Measurements from ENCODE around the gene FBLN2. TPM values are rescaled to one million over a fixed set of nuclear protein-coding genes. Genes with fewer than 3 reads are reported as not detected.

The FBLN2 gene
- polyA plus RNA-seq, 2 of the 4 experiments (the other 2 are of a cell fraction): 1.1 to 2.7 TPM

GRCh38 chr3:13532631-13533030 lies 16.3 kb upstream of the FBLN2 start:
- Histone ChIP-seq H3K9me3 (no peaks in the 10 kb centered on the region), H3K4me3 (no peak overlapping the region), H3K4me1 (peaks cover 19% of the 10 kb centered on the region), H3K4me2 (no peak overlapping the region), H3K27ac (no peak overlapping the region; a peak in 1 of 6 replicates)
- DNase-seq (ENCODE audit: low read depth in 1 of 2, low spot score in 1 of 2) (no peak), ATAC-seq (no peak), FAIRE-seq (no peak)
- ChIA-PET CTCF (interaction anchor here (1.1 kb wide), 2 partner anchors 13 to 33 kb away, joined by 4 to 6 read pairs; no protein-coding TSS in a partner anchor), POLR2A (no interaction called here)
- WGBS (ENCODE audit: missing lambda C conversion rate): 81% methylated on average over 5 of the region's 5 CpGs
- no peak for TF ChIP-seq CHD2 (IDR thresholded peaks at IDR 0.05; ENCODE audit: low read length, partially characterized antibody)
- TF ChIP-seq RARB (CRISPR knock-in tag; IDR thresholded peaks at IDR 0.05): no peak
- TF ChIP-seq EHMT2 (IDR thresholded peaks at IDR 0.05; ENCODE audit: low read depth): no peak

DNA sequence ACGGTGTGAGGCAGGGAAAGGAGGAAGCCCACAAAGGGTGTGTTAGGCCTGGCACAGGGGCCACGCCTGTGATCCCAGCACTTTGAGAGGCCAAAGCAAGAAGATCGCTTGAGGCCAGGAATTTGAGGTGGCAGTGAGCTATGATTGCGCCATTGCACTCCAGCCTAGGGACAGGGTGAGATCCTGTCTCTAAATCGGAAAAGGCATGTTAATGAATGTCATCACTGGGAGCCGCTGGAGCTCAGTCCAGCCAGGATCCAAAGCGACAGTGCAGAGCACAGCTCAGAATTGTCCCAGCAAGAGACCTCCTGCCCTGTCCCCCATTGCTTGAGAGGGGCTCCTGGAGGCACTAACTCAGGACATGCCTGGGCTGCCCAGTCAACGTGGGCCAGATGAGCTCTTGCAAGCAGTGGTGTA lies 15.0 kb upstream of the FBLN2 start:
- Histone ChIP-seq H3K4me1 (peaks cover 32% of the 10 kb centered on the region), H3K27ac (peak overlapping the region in 1 of 2 experiments; percentile 36; a peak in 1 of 6 replicates), H3K4me2 (no peak overlapping the region), H3K4me3 (no peak overlapping the region), H3K9me3 (no peaks in the 10 kb centered on the region)
- ATAC-seq: no peak
- ChIA-PET CTCF (interaction anchor here (1.0 to 2.7 kb wide), 8 partner anchors 8 to 125 kb away, joined by 3 to 14 read pairs (median 4); no protein-coding TSS in a partner anchor), POLR2A (no interaction called here)
- 84% methylated on average over 7 of the region's 8 CpGs for WGBS (ENCODE audit: missing lambda C conversion rate)
- no peak for DNase-seq (ENCODE audit: low read depth in 1 of 2, low spot score in 1 of 2)
- no peak for TF ChIP-seq RNF2 (IDR thresholded peaks at IDR 0.05; ENCODE audit: borderline replicate concordance, low read depth)
- no peak for TF ChIP-seq CHD4 (IDR thresholded peaks at IDR 0.05; ENCODE audit: borderline replicate concordance)
- no peak for TF ChIP-seq MAFK (IDR thresholded peaks at IDR 0.05; ENCODE audit: partially characterized antibody)
- TF ChIP-seq TFCP2L1 (CRISPR knock-in tag; IDR thresholded peaks at IDR 0.05): no peak
- TF ChIP-seq MYC (IDR thresholded peaks at IDR 0.05; ENCODE audit: borderline replicate concordance, low read length): no peak
- TF ChIP-seq, protein P1, sequence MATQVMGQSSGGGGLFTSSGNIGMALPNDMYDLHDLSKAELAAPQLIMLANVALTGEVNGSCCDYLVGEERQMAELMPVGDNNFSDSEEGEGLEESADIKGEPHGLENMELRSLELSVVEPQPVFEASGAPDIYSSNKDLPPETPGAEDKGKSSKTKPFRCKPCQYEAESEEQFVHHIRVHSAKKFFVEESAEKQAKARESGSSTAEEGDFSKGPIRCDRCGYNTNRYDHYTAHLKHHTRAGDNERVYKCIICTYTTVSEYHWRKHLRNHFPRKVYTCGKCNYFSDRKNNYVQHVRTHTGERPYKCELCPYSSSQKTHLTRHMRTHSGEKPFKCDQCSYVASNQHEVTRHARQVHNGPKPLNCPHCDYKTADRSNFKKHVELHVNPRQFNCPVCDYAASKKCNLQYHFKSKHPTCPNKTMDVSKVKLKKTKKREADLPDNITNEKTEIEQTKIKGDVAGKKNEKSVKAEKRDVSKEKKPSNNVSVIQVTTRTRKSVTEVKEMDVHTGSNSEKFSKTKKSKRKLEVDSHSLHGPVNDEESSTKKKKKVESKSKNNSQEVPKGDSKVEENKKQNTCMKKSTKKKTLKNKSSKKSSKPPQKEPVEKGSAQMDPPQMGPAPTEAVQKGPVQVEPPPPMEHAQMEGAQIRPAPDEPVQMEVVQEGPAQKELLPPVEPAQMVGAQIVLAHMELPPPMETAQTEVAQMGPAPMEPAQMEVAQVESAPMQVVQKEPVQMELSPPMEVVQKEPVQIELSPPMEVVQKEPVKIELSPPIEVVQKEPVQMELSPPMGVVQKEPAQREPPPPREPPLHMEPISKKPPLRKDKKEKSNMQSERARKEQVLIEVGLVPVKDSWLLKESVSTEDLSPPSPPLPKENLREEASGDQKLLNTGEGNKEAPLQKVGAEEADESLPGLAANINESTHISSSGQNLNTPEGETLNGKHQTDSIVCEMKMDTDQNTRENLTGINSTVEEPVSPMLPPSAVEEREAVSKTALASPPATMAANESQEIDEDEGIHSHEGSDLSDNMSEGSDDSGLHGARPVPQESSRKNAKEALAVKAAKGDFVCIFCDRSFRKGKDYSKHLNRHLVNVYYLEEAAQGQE (IDR thresholded peaks at IDR 0.05): no peak
- no peak for TF ChIP-seq JUNB (IDR thresholded peaks at IDR 0.05)
- TF ChIP-seq ESRRA (IDR thresholded peaks at IDR 0.05; ENCODE audit: borderline replicate concordance, low read length): no peak
- TF ChIP-seq PBX3 (IDR thresholded peaks at IDR 0.05): no peak
- no peak for TF ChIP-seq JUN (IDR thresholded peaks at IDR 0.05)
- TF ChIP-seq MAZ (IDR thresholded peaks at IDR 0.05; ENCODE audit: borderline replicate concordance, low read depth, low read length): no peak
- no peak for FAIRE-seq

DNA sequence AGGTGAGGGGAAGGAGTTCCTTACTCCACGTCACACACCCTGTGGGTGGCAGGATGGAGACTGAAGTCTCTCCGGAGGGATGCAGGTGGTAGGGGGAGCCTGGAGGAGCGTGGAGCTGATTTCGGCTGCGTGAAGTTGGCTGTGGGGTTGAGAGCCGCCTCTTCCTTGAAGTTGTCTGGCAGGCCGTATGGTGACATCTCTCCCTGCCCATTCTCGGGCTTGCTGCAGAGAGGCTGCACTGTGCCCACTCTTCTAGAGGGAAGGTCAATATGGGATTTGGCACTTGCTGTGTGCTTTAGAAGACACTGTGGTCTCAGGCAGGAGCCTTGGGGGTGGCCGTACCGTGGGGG lies 13.4 kb upstream of the FBLN2 start:
- POLR2A ChIA-PET: no interaction called here
- WGBS (ENCODE audit: missing lambda C conversion rate): 90% methylated on average over 10 of the region's 10 CpGs
- TF ChIP-seq MYC (IDR thresholded peaks at IDR 0.05; ENCODE audit: borderline replicate concordance, low read length) (no peak), SREBF2 (IDR thresholded peaks at IDR 0.05) (no peak), ZSCAN20 (CRISPR knock-in tag; IDR thresholded peaks at IDR 0.05) (no peak), HOXB5 (CRISPR knock-in tag; IDR thresholded peaks at IDR 0.05) (no peak), POLR2AphosphoS2 (conservative IDR thresholded peaks at IDR 0.05; ENCODE audit: low read length) (no peak), ZFP36 (IDR thresholded peaks at IDR 0.05; ENCODE audit: borderline replicate concordance, partially characterized antibody) (no peak), FOSL2 (IDR thresholded peaks at IDR 0.05) (no peak), FOSL2 (CRISPR knock-in tag; IDR thresholded peaks at IDR 0.05) (no peak), FOXS1 (CRISPR knock-in tag; IDR thresholded peaks at IDR 0.05) (no peak), MAFK (IDR thresholded peaks at IDR 0.05; ENCODE audit: partially characterized antibody) (no peak), NPAS2 (CRISPR knock-in tag; IDR thresholded peaks at IDR 0.05; ENCODE audit: borderline replicate concordance) (no peak), TP53 (CRISPR knock-in tag; IDR thresholded peaks at IDR 0.05) (no peak), GATA3 (IDR thresholded peaks at IDR 0.05; ENCODE audit: borderline replicate concordance) (no peak), CEBPB (IDR thresholded peaks at IDR 0.05) (no peak), EHMT2 (IDR thresholded peaks at IDR 0.05; ENCODE audit: low read depth) (no peak)
- TF ChIP-seq, protein P1 (IDR thresholded peaks at IDR 0.05): no peak

More for the DNA sequence above, 13.4 kb upstream of the FBLN2 start:
- ATAC-seq (no peak), DNase-seq (ENCODE audit: low read depth in 1 of 2, low spot score in 1 of 2) (no peak), FAIRE-seq (no peak)
- Histone ChIP-seq H3K4me3 (no peak overlapping the region), H3K9me3 (no peaks in the 10 kb centered on the region), H3K4me2 (no peak overlapping the region), H3K4me1 (peaks cover 44% of the 10 kb centered on the region), H3K27ac (peak overlapping the region in 1 of 2 experiments; percentile 83; a peak in 4 of 6 replicates)
- CTCF ChIA-PET: interaction anchor here (0.8 to 5.5 kb wide), 7 partner anchors 10 to 122 kb away, joined by 3 to 28 read pairs (median 4); no protein-coding TSS in a partner anchor

Data from A549 (cell line).